ENCODE results near the gene U2AF1L4.

Gene U2AF1L4

GRCh38 chr19:35715355-35715809 lies 29.8 kb downstream of the U2AF1L4 start (continued):
- TF ChIP-seq ZNF449 (tag by site-specific recombination; IDR thresholded peaks at IDR 0.05) (no peak), ZNF530 (tag by site-specific recombination; IDR thresholded peaks at IDR 0.05; ENCODE audit: low read depth) (no peak), GLIS2 (tag by site-specific recombination; IDR thresholded peaks at IDR 0.05) (0 out of 2 replicates have a peak, but pooled peaks have one; percentile 43), PRDM10 (tag by site-specific recombination; IDR thresholded peaks at IDR 0.05) (peak; percentile 74), ZNF560 (tag by site-specific recombination; IDR thresholded peaks at IDR 0.05; ENCODE audit: borderline replicate concordance) (no peak), GLIS1 (tag by site-specific recombination; IDR thresholded peaks at IDR 0.05) (0 out of 2 replicates have a peak, but pooled peaks have one; percentile 11)

- ChIA-PET CTCF (interaction anchor here (0.6 to 6.0 kb wide), 11 partner anchors 11 to 361 kb away, joined by 3 to 119 read pairs (median 4); partner anchors contain the start of genes LIN37 and ZBTB32), POLR2A (interaction anchor here (1.1 to 2.2 kb wide), 4 partner anchors 13 to 155 kb away, joined by 4 to 6 read pairs (median 5); partner anchors contain the start of gene LIN37)
- Histone ChIP-seq H3K4me1 (ENCODE audit: control insufficient read depth, insufficient read depth, low read length) (peaks cover 23% of the 10 kb centered on the region), H3K36me3 (ENCODE audit: control insufficient read depth in 2 of 2, insufficient read depth in 1 of 2, low read length in 2 of 2) (peaks cover 4 to 6% of the 10 kb centered on the region in 2 experiments; a peak in 2 of 3 replicates), H3K9me3 (ENCODE audit: control insufficient read depth, insufficient read depth, low read depth, low read length) (no peaks in the 10 kb centered on the region), H3K4me3 (ENCODE audit: low read depth, low read length) (no peak overlapping the region), H3K27ac (ENCODE audit: extremely low read depth, low read depth, low read length) (no peak overlapping the region; the same call in 1 of the 2 replicates)
- TF ChIP-seq RBAK (tag by site-specific recombination; IDR thresholded peaks at IDR 0.05): no peak
- peak; percentile 33; the same call in 1 of the 2 replicates for TF ChIP-seq CTCF (tag by site-specific recombination; IDR thresholded peaks at IDR 0.05)
These were observed 30.4 kb downstream of the U2AF1L4 start for GRCh38 chr19:35714601-35715354.

GRCh38 chr19:35713904-35714495 lies 31.2 kb downstream of the U2AF1L4 start:
- H3K36me3 ChIP-seq (ENCODE audit: control insufficient read depth in 2 of 2, insufficient read depth in 1 of 2, low read length in 2 of 2): no peaks in the 10 kb centered on the region; a peak in 1 of 3 replicates
- peaks cover 17% of the 10 kb centered on the region for H3K4me1 ChIP-seq (ENCODE audit: control insufficient read depth, insufficient read depth, low read length)
- no peaks in the 10 kb centered on the region for H3K9me3 ChIP-seq (ENCODE audit: control insufficient read depth, insufficient read depth, low read depth, low read length)
- POLR2A ChIA-PET: interaction anchor here (1.1 to 3.9 kb wide), 8 partner anchors 9 to 217 kb away, joined by 3 to 38 read pairs (median 4); partner anchors contain the start of genes LIN37, PSENEN, U2AF1L4 and ZBTB32
- no peak overlapping the region for H3K4me3 ChIP-seq (ENCODE audit: low read depth, low read length)
- CTCF ChIA-PET: interaction anchor here (0.6 to 6.0 kb wide), 9 partner anchors 10 to 360 kb away, joined by 3 to 119 read pairs (median 6); partner anchors contain the start of gene ZBTB32
- H3K27ac ChIP-seq (ENCODE audit: extremely low read depth, low read depth, low read length): no peak overlapping the region
- TF ChIP-seq BCL6B (tag by site-specific recombination; IDR thresholded peaks at IDR 0.05): no peak
- no peak for TF ChIP-seq ZNF266 (tag by site-specific recombination; IDR thresholded peaks at IDR 0.05; ENCODE audit: low read depth)
- no peak for TF ChIP-seq ZNF645 (tag by site-specific recombination; IDR thresholded peaks at IDR 0.05)
- TF ChIP-seq ZNF48 (tag by site-specific recombination; IDR thresholded peaks at IDR 0.05): no peak
- TF ChIP-seq ZNF501 (tag by site-specific recombination; IDR thresholded peaks at IDR 0.05): no peak
- TF ChIP-seq ZNF248 (tag by site-specific recombination; IDR thresholded peaks at IDR 0.05): no peak
- no peak for TF ChIP-seq ZNF692 (tag by site-specific recombination; IDR thresholded peaks at IDR 0.05)
- no peak for TF ChIP-seq MZF1 (tag by site-specific recombination; IDR thresholded peaks at IDR 0.05; ENCODE audit: borderline replicate concordance)

All from HEK293 (cell line).